Vagina (tissue), 2 donors: ENCODE results near the gene SPRR4. TPM values are rescaled to one million over a fixed set of nuclear protein-coding genes. Genes with fewer than 3 reads are reported as not detected.

Experiments used
- DNase-seq, 2 donors: peaks; one replicate each; pipeline ENCODE4 v3.0.0-alpha.2; 2017; ENCODE audit errors: extremely low spot score in 2 of 2
- H3K27ac ChIP-seq: fragments of 200-600 bp; sonication (generic); one replicate; pipeline ENCODE4 v1.5.1; 2019
- H3K27me3 ChIP-seq: fragments of 200-600 bp; sonication (generic); one replicate; pipeline ENCODE4 v1.5.1; 2019
- H3K36me3 ChIP-seq, 2 donors: fragments of 200-600 bp; sonication (generic); one replicate each; pipeline ENCODE4 v1.5.1; 2017 to 2019
- H3K4me1 ChIP-seq: fragments of 200-600 bp; sonication (generic); one replicate; pipeline ENCODE4 v1.5.1; 2019
- H3K4me3 ChIP-seq, 2 donors: fragments of 200-600 bp; sonication (generic); 1 replicate in 1 of 2; 2 replicates in 1 of 2; pipeline ENCODE4 v1.5.1; 2016 to 2019
- H3K9me3 ChIP-seq: fragments of 200-600 bp; sonication (generic); one replicate; pipeline ENCODE4 v1.5.1; 2019
- POLR2A ChIP-seq, 2 donors: fragments of 450-650 bp; IDR thresholded peaks; one replicate each; pipeline ENCODE4 v1.6.1; 2017; ENCODE audit warnings: antibody characterized with exemption in 2 of 2, mild to moderate bottlenecking in 2 of 2, moderate library complexity in 2 of 2
- POLR2AphosphoS5 ChIP-seq, 2 donors: sonication (generic); formaldehyde crosslinking; IDR thresholded peaks; one replicate each; pipeline ENCODE4 v1.9.0; 2017; ENCODE audit warnings: antibody characterized with exemption in 2 of 2, mild to moderate bottlenecking in 2 of 2, low read depth in 1 of 2; ENCODE audit not compliant: insufficient read depth in 1 of 2
- intact Hi-C: fragments of 100-400 bp; cut with DNase I; formaldehyde crosslinking; loops from one replicate; pipeline ENCODE4 v1.15.1; 2023
- total RNA-seq: library from RNA; depleted of rRNA; stranded (reverse); fragments of >200 nt; gene quantifications from one replicate; pipeline ENCODE4 v1.2.3, GENCODE V29; 2016
- TF ChIP-seq, protein P1 (sequence below), 3 experiments: fragments of 450-650 bp in 2 of 3; fragments of 200-600 bp in 1 of 3; sonication (generic) in 1 of 3; IDR thresholded peaks; one replicate each; pipeline ENCODE4 v1.5.1; 2017 to 2019; ENCODE audit warnings: antibody characterized with exemption in 3 of 3, mild to moderate bottlenecking in 2 of 3, moderate library complexity in 2 of 3

SPRR4 gene
- total RNA-seq, 1 donor from 2014 or later, result not detected

DNA sequence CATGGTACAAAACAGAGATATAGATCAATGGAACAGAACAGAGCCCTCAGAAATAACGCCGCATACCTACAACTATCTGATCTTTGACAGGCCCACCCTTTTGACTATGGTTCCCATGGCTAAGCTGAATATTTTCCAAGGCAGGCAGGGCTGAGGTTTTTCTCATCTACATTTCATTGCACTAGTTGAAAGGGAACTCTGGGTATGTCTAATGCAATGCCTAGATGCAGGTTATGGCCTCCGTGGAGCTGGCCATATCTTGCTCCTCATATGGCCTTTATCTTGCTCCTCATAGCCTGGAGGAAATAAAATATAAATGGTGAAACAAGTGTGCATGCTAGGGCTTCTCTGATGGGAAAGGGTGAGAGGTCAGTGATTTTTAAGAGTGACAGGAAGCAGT lies 12.9 kb upstream of the SPRR4 start:
- no peak for DNase-seq

DNA sequence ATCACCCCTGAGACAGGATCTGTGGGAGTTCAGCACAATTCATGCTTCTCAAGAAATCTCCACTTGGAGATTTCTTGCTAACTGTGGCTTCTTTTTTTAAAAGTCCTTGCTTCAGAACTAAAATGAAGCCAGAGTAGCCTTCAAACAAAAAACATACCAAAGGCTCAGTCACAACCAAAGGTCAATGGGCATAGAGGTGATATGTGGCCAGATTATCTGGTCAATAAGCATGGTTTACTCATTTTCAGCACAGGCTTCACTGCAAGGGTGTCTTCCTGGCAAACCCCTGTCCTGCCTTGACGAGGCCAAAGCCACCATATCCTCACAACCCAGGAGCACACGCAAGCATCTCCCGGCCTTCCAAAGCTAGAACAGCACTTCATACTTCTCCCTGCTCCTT lies 11.2 kb upstream of the SPRR4 start:
- DNase-seq, result no peak
- intact Hi-C loops, result no loop called here
- no peaks in the 10 kb centered on the region for H3K4me1 ChIP-seq

More for the DNA sequence above, 12.9 kb upstream of the SPRR4 start:
- no peak overlapping the region for H3K4me3 ChIP-seq
- H3K4me1 ChIP-seq, result peaks cover 9% of the 10 kb centered on the region
- no peaks in the 10 kb centered on the region for H3K27me3 ChIP-seq
- no peaks in the 10 kb centered on the region for H3K9me3 ChIP-seq
- intact Hi-C loops, result no loop called here
- H3K36me3 ChIP-seq, result no peaks in the 10 kb centered on the region
- H3K27ac ChIP-seq, result no peak overlapping the region
- TF ChIP-seq POLR2A (IDR thresholded peaks at IDR 0.05) (no peak), POLR2AphosphoS5 (IDR thresholded peaks at IDR 0.05; ENCODE audit: insufficient read depth in 1 of 2, low read depth in 1 of 2) (no peak)
- TF ChIP-seq, protein P1, sequence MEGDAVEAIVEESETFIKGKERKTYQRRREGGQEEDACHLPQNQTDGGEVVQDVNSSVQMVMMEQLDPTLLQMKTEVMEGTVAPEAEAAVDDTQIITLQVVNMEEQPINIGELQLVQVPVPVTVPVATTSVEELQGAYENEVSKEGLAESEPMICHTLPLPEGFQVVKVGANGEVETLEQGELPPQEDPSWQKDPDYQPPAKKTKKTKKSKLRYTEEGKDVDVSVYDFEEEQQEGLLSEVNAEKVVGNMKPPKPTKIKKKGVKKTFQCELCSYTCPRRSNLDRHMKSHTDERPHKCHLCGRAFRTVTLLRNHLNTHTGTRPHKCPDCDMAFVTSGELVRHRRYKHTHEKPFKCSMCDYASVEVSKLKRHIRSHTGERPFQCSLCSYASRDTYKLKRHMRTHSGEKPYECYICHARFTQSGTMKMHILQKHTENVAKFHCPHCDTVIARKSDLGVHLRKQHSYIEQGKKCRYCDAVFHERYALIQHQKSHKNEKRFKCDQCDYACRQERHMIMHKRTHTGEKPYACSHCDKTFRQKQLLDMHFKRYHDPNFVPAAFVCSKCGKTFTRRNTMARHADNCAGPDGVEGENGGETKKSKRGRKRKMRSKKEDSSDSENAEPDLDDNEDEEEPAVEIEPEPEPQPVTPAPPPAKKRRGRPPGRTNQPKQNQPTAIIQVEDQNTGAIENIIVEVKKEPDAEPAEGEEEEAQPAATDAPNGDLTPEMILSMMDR (IDR thresholded peaks at IDR 0.05), result no peak

DNA sequence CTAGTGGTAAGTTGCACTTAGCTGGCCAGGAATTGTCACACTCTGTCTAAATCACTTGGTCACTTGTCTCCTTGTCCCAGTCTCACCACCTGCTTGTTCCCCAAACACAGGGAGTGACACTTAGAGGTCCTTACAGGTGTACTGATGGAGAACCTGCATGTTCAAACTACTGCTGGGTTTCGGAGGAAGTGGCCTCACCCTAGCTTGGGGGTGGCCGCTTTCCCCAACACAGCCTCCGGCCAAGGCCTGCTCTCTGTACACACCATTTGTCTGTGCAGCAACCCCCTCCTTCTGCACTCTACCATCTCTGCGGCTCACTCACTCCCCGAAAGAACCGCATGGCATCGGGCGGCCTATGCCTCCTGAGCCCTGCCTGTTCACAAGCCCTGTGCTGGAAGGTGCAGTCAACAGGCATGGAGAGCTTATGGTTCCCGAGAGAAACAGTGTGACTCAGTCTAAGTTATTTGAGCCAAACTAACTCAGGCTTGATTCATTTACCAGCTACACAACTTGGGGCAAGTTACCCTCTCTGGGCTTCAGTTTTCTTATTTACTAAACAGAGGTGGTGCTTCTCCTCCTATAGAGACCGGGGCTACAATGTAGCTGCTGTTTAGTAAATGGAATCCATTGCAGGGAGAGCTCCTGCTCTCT lies 10.5 kb upstream of the SPRR4 start:
- Histone ChIP-seq H3K9me3 (no peaks in the 10 kb centered on the region), H3K4me3 (no peak overlapping the region), H3K4me1 (no peaks in the 10 kb centered on the region), H3K36me3 (no peaks in the 10 kb centered on the region), H3K27me3 (no peaks in the 10 kb centered on the region), H3K27ac (no peak overlapping the region)
- TF ChIP-seq POLR2AphosphoS5 (IDR thresholded peaks at IDR 0.05; ENCODE audit: insufficient read depth in 1 of 2, low read depth in 1 of 2) (no peak), POLR2A (IDR thresholded peaks at IDR 0.05) (no peak)
- TF ChIP-seq, protein P1 (IDR thresholded peaks at IDR 0.05), result no peak
- DNase-seq, result no peak
- intact Hi-C loops, result no loop called here

More for the DNA sequence above, 11.2 kb upstream of the SPRR4 start:
- no peaks in the 10 kb centered on the region for H3K9me3 ChIP-seq
- no peak overlapping the region for H3K4me3 ChIP-seq
- H3K27ac ChIP-seq, result no peak overlapping the region
- no peaks in the 10 kb centered on the region for H3K36me3 ChIP-seq
- H3K27me3 ChIP-seq, result no peaks in the 10 kb centered on the region
- TF ChIP-seq POLR2A (IDR thresholded peaks at IDR 0.05) (no peak), POLR2AphosphoS5 (IDR thresholded peaks at IDR 0.05; ENCODE audit: insufficient read depth in 1 of 2, low read depth in 1 of 2) (no peak)
- TF ChIP-seq, protein P1 (IDR thresholded peaks at IDR 0.05), result no peak

DNA sequence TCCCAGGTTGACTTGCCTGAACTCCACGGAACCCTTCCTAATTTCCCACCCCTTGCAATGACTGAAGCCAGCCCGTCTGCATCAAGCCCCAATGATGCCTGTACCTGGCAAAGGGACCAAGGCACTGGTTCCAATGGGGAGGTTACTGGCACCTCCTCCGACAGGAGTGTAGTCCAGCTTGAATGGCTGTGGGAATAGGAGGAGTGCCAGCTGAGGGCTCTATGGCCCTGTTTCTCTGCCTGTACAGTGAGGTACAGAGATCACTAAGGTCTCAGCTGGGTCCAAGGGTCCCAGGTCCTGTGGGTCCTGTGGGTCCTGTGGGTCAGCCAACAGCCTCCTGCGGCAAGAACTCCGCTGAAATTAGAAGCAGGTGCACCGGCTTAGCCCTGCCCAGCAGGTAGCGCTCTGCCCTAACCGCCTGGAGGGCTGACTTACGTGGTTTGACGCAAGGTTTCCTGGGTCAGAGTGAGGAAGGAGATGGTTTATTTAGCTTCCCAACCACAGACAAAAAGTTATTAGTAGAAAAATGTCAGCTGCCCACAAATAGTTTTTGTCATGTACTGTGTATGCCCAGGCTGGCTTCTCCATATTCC lies 9.9 kb upstream of the SPRR4 start:
- Histone ChIP-seq H3K27ac (no peak overlapping the region), H3K4me3 (no peak overlapping the region), H3K9me3 (no peaks in the 10 kb centered on the region), H3K4me1 (no peaks in the 10 kb centered on the region), H3K36me3 (no peaks in the 10 kb centered on the region), H3K27me3 (no peaks in the 10 kb centered on the region)
- intact Hi-C loops, result no loop called here
- TF ChIP-seq, protein P1 (IDR thresholded peaks at IDR 0.05), result no peak
- TF ChIP-seq POLR2A (IDR thresholded peaks at IDR 0.05) (no peak), POLR2AphosphoS5 (IDR thresholded peaks at IDR 0.05; ENCODE audit: insufficient read depth in 1 of 2, low read depth in 1 of 2) (no peak)
- DNase-seq, result no peak

DNA sequence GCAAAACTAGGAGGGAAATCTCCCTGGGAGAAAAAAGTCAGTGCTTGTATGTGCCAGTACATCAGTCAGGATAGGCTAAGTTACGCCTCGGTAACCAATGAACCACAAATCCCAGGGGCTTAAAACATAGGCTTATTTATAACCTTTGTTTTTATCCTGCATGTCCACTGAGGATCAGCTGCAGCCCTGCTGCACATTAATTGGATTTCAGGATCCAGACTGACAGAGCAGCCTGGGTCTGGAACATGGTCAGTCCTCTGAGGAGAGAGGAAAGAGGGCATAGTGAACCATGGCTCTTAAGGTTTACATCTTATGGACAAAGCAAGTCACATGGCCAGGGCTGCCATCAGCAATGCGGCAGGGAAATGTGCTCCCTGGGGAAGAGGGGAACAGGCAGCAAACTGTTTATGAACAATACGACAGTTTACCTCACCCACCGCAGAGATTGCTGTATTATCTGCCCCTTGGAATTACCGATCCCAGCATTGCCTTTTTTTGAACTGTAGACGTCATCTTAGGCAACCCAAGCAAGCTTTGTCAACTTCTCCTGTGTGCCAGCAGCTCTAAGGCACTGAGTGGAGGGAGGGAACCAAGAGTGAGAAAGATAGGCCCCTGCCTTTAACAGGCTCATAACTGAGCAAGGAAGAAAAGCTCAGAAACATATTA lies 9.1 kb upstream of the SPRR4 start:
- TF ChIP-seq, protein P1 (IDR thresholded peaks at IDR 0.05), result no peak
- TF ChIP-seq POLR2AphosphoS5 (IDR thresholded peaks at IDR 0.05; ENCODE audit: insufficient read depth in 1 of 2, low read depth in 1 of 2), result no peak
- no peak for TF ChIP-seq POLR2A (IDR thresholded peaks at IDR 0.05)
- Histone ChIP-seq H3K4me1 (no peaks in the 10 kb centered on the region), H3K9me3 (no peaks in the 10 kb centered on the region), H3K36me3 (no peaks in the 10 kb centered on the region), H3K27ac (no peak overlapping the region), H3K27me3 (no peaks in the 10 kb centered on the region), H3K4me3 (no peak overlapping the region)
- DNase-seq, result no peak
- intact Hi-C loops, result no loop called here
